Mesodermal cell (in vitro differentiated cells): ENCODE data around the gene MON2.

ENCODE experiments used
- H3K27ac ChIP-seq: 2 replicates; pipeline ENCODE4 v1.7.0; 2013; ENCODE audit warnings: mild to moderate bottlenecking, low read depth, low read length, moderate library complexity; ENCODE audit not compliant: severe bottlenecking
- H3K36me3 ChIP-seq: 2 replicates; pipeline ENCODE4 v1.7.1; 2013; ENCODE audit warnings: mild to moderate bottlenecking, low read length, moderate library complexity; ENCODE audit not compliant: control insufficient read depth, insufficient read depth
- H3K4me1 ChIP-seq: one replicate; pipeline ENCODE4 v1.7.1; 2013; ENCODE audit warnings: mild to moderate bottlenecking, low read length; ENCODE audit not compliant: insufficient read depth, control insufficient read depth, poor library complexity, severe bottlenecking
- H3K4me3 ChIP-seq: 2 replicates; pipeline ENCODE4 v1.7.0; 2013; ENCODE audit warnings: low read length, control low read depth, mild to moderate bottlenecking; ENCODE audit not compliant: insufficient read depth, poor library complexity, severe bottlenecking; ENCODE audit errors: extremely low read depth
- H3K9me3 ChIP-seq: 2 replicates; pipeline ENCODE4 v1.7.1; 2013; ENCODE audit warnings: mild to moderate bottlenecking, low read length, moderate library complexity; ENCODE audit not compliant: control insufficient read depth
- WGBS, 2 experiments: methylation state at CpG; one replicate each; pipeline ENCODE4 v1.1.5; 2013; ENCODE audit warnings: missing lambda C conversion rate in 2 of 2; ENCODE audit not compliant: insufficient coverage in 2 of 2; 5-methylcytosine and 5-hydroxymethylcytosine counted together

MON2 gene

DNA sequence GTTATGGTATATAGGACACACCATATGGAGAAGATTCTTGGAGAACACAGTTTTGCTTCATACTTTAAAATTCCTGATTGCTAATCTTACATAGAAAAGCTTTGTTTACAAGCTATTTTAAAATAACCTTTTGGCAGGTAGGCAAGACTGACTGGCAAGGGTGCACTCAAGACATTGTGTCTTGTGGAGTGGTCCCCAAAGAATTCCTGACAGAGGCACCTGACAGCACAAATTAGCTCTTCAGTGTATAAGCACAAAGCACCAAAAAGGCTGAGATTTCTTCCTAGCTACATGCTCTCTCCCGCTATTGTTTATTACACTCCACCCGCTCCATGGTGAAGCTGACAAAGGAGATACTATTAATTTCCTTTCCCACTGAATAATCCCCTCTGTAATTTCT lies 139.4 kb downstream of the MON2 start:
- peaks cover 16% of the 10 kb centered on the region for H3K36me3 ChIP-seq
- 100% methylated on average over 2 of the region's 2 CpGs; no CpG with 5 or more reads in 1 of the 2 experiments for WGBS, 2 experiments

DNA sequence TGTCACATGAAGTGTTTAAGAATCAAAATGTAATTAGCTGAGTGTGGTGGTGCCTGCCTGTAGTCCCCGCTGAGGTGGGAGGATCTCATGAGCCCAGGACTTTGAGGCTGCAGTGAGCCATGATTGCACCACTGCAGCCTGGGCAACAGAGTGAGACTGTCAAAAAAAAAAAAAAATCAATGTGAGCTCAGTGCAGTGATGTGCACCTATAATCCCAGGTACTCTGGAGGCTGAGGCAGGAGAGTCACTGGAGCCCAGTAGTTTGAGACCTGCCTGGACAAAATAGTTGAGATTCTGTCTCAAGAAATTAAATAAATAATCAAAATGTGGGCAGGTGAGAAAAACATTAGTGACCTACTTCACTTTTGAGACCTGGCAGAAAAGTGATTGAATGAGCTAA lies 140.0 kb downstream of the MON2 start:
- Histone ChIP-seq H3K4me3 (no peak overlapping the region), H3K36me3 (peaks cover 16% of the 10 kb centered on the region), H3K4me1 (peaks cover 7% of the 10 kb centered on the region), H3K27ac (no peak overlapping the region), H3K9me3 (no peaks in the 10 kb centered on the region)
- 100% methylated on average over 1 of the region's 1 CpG for WGBS, 2 experiments

More for the DNA sequence above, 139.4 kb downstream of the MON2 start:
- H3K27ac ChIP-seq, result no peak overlapping the region
- H3K9me3 ChIP-seq, result no peaks in the 10 kb centered on the region
- no peak overlapping the region for H3K4me3 ChIP-seq
- peaks cover 9% of the 10 kb centered on the region for H3K4me1 ChIP-seq

DNA sequence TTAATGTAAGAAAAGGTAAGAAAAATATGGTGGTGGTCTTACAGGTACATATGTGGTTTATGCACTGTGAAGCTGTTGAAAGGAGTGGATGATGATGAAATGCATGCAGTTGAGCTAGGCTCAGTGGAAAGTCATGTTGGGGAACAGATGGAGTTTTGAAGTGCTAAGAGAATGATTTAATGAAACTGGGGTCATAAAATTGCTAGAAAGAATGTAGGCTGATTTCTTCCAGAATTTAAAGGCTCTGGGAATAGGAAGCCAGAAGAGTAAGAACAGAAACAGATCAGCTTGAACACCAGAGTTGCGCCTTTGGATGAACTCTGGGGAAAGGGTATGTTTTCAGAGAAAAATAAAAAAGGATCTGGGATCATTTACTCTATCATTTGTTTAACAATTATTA lies 146.5 kb downstream of the MON2 start:
- Histone ChIP-seq H3K9me3 (no peaks in the 10 kb centered on the region), H3K4me1 (no peaks in the 10 kb centered on the region), H3K36me3 (peaks cover 22% of the 10 kb centered on the region), H3K4me3 (no peak overlapping the region), H3K27ac (no peak overlapping the region)
- WGBS, 2 experiments, result 100% methylated on average over 1 of the region's 1 CpG; no CpG with 5 or more reads in 1 of the 2 experiments

DNA sequence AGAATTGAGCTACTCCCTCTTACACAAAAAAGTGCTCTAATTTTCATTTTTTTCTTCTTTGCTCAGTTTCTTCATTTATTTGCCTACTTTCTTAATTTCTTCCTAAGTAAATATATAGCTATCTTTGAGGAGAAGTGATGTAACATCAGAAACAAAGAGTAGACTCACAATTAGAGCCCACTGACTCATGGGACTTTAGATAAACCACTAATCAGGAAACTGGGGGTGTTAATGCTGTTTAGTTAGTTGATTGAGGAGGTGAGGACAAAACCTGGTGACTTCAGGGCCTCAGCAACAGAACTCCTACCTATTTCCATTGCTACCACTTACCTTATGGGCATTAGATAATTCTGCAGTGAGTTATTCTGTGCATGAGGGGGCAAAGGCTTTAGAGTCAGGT lies 151.7 kb downstream of the MON2 start:
- Histone ChIP-seq H3K4me3 (no peak overlapping the region), H3K36me3 (peaks cover 8% of the 10 kb centered on the region), H3K9me3 (no peaks in the 10 kb centered on the region), H3K4me1 (no peaks in the 10 kb centered on the region), H3K27ac (no peak overlapping the region)

- WGBS, 2 experiments, result 60 to 94% methylated on average over 2 of the region's 2 CpGs
- H3K4me1 ChIP-seq, result no peaks in the 10 kb centered on the region
- H3K4me3 ChIP-seq, result no peak overlapping the region
- H3K36me3 ChIP-seq, result peaks cover 8% of the 10 kb centered on the region
- H3K9me3 ChIP-seq, result no peaks in the 10 kb centered on the region
- H3K27ac ChIP-seq, result no peak overlapping the region
These were observed 152.3 kb downstream of the MON2 start for GRCh38 chr12:62618930-62619329.

GRCh38 chr12:62621101-62621638 lies 154.5 kb downstream of the MON2 start:
- no peaks in the 10 kb centered on the region for H3K9me3 ChIP-seq
- no peak overlapping the region for H3K4me3 ChIP-seq
- peaks cover under 1% of the 10 kb centered on the region for H3K36me3 ChIP-seq
- WGBS, 2 experiments, result 88% methylated on average over 6 of the region's 8 CpGs
- no peak overlapping the region for H3K27ac ChIP-seq
- H3K4me1 ChIP-seq, result no peaks in the 10 kb centered on the region

- Histone ChIP-seq H3K27ac (no peak overlapping the region), H3K4me3 (no peak overlapping the region), H3K4me1 (no peaks in the 10 kb centered on the region), H3K9me3 (no peaks in the 10 kb centered on the region), H3K36me3 (no peaks in the 10 kb centered on the region)
- WGBS, 2 experiments, result 33 to 60% methylated on average over 1 to 2 of the region's 2 CpGs
These were observed 155.6 kb downstream of the MON2 start for GRCh38 chr12:62622177-62622576.

- Histone ChIP-seq H3K36me3 (no peaks in the 10 kb centered on the region), H3K4me3 (no peak overlapping the region), H3K27ac (no peak overlapping the region), H3K9me3 (no peaks in the 10 kb centered on the region), H3K4me1 (no peaks in the 10 kb centered on the region)
- 94 to 100% methylated on average over 1 to 2 of the region's 2 CpGs for WGBS, 2 experiments
These were observed 158.6 kb downstream of the MON2 start for GRCh38 chr12:62625228-62625627.

GRCh38 chr12:62627181-62627580 lies 160.6 kb downstream of the MON2 start:
- no peak overlapping the region for H3K4me3 ChIP-seq
- WGBS, 2 experiments, result 100% methylated on average over 2 of the region's 2 CpGs; no CpG with 5 or more reads in 1 of the 2 experiments
- H3K27ac ChIP-seq, result no peak overlapping the region
- no peaks in the 10 kb centered on the region for H3K9me3 ChIP-seq
- H3K36me3 ChIP-seq, result no peaks in the 10 kb centered on the region
- no peaks in the 10 kb centered on the region for H3K4me1 ChIP-seq

GRCh38 chr12:62629413-62629812 lies 162.8 kb downstream of the MON2 start:
- Histone ChIP-seq H3K9me3 (no peaks in the 10 kb centered on the region), H3K4me1 (peaks cover 2% of the 10 kb centered on the region), H3K36me3 (no peaks in the 10 kb centered on the region), H3K27ac (no peak overlapping the region), H3K4me3 (no peak overlapping the region)
- WGBS, 2 experiments, result 24 to 30% methylated on average over 2 to 3 of the region's 4 CpGs

GRCh38 chr12:62629971-62630739 lies 163.5 kb downstream of the MON2 start:
- Histone ChIP-seq H3K27ac (no peak overlapping the region), H3K9me3 (no peaks in the 10 kb centered on the region), H3K4me1 (peaks cover 2% of the 10 kb centered on the region), H3K4me3 (no peak overlapping the region), H3K36me3 (no peaks in the 10 kb centered on the region)
- WGBS, 2 experiments, result 61 to 67% methylated on average over 4 to 5 of the region's 5 CpGs
